ENCODE measurements around the gene CHMP3.
"Not testable (repeated sequence)": the region's sequence is repeated elsewhere in the genome, so short reads cannot be mapped to it uniquely, and the experiment has no call there.

CHMP3 gene

GRCh38 chr2:86507600-86507999, 55.6 kb downstream of the CHMP3 start:
- DNase-seq (ENCODE audit: low read depth in 2 of 2) = no peak

- no peak for DNase-seq (ENCODE audit: low read depth in 2 of 2)
Observed at GRCh38 chr2:86500325-86501083, 62.7 kb downstream of the CHMP3 start.

GRCh38 chr2:86499326-86499725, 63.9 kb downstream of the CHMP3 start:
- no peak for DNase-seq (ENCODE audit: low read depth in 2 of 2)

DNA sequence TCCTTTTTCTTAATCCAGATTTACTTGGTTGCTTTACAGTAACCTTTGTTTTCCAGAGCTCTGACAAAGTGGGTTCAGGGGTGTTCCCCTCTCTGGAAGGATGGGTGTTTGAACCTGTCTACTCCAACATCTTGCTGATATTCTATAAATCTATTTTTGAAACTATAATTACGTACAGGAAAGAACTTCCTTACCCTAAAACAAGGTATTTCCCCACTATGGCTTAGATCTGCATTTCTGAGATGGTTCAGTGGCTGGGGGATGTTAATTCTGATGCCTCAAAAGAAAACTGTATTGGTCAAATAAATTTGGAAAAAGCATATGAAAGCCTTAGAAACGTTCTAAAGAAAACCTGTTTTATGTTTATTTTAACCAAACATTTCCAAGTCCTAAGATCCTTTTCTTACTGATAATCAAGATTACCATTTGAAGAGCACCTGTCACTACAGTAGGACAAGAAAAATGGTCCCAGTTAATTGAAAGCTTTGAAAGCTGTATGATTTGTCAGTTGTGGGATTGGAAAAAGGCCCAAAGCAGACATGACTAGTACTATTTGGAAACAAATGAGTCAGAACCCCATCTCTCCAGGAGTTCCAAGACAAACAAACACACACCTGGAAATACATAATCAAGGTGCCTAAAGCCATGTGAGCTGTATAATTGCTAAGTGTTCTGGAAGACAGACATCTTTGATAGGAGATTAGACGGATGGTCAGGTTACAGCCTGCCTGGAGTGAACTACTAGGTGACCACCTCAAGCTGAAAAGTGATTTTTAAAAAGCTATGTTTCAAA, 64.6 kb downstream of the CHMP3 start:
- no peak for DNase-seq (ENCODE audit: low read depth in 2 of 2)

- DNase-seq (ENCODE audit: low read depth in 2 of 2) = not testable (repeated sequence)
Observed at GRCh38 chr2:86496391-86496790, 66.9 kb downstream of the CHMP3 start.

GRCh38 chr2:86492048-86492453, 71.2 kb downstream of the CHMP3 start:
- no peak for DNase-seq (ENCODE audit: low read depth in 2 of 2)

DNA sequence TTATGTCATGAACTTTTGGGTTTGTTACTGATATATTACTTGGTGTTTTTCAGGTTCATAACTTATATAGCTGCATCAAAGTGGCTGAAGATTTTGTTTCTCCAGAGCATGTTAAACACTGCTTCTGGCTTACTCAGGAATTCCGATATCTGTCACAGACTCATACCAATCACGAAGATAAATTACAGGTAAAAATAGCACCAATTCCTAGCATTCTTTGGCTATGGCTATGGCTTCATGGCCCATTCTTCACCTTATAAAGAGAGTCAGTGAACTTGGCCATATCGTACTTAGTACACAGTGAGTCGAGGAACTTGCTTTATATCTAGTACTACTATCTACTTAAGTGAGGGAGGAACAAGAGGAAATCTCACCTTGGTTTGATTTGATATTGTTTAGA, 72.2 kb downstream of the CHMP3 start:
- DNase-seq (ENCODE audit: low read depth in 2 of 2) = no peak

DNA sequence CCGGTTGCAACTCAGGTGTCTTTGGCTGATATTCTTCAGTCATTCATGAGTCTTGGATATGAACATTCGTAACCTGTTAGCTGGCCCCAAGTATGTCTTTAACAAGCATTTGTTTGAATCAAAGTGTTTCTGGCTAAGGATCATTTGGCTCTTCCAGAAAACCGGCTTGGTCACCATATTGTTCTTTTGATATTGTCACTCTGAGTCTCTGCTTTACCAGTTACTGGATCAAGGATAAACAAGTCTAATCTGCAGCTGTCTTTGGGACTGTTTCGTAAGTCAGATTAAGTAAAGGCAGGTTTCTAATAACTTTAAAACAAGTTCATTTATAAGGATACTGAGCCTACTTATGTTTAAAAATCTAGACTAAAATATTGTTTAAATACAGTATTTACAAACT, 73.0 kb downstream of the CHMP3 start:
- no peak for DNase-seq (ENCODE audit: low read depth in 2 of 2)

DNA sequence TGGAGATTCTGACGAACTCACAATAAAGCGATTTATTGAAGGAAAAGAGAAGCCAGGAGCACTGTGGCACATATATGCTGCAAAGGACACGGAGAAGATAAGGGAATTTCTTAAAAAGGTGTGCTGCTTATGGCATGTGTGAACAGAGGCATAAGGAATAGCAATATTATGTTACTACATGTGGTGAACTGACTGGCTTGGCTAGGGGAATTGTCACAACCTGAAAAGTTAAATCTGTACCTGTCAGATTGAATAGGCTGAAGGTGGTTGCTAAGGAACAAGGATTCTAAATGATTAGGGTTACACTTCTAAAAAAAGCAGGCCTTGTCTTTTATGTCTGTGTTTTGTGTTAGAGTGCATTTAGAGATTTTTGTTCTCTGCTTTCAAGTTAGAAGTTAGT, 73.7 kb downstream of the CHMP3 start:
- no peak for DNase-seq (ENCODE audit: low read depth in 2 of 2)

GRCh38 chr2:86488561-86489250, 74.5 kb downstream of the CHMP3 start:
- no peak for DNase-seq (ENCODE audit: low read depth in 2 of 2)

DNA sequence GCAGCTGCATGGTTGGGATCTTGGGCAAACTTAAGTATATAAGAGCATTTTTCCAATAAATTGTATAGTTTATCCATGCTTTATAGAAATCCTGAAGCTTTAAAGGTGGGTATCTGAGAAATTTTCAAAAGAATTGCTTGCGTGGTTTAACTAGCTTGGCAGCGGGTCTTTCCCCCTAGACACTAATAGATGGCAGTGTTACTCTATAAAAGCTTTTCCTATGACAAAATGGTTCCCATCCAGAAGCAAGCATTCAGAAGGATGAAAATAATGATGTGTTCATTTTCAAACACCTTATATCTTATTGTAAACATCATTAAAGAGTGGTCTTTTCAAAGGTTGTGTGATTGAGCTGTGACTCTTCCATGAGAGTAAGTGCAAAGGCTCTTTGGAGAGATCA, 76.2 kb downstream of the CHMP3 start:
- DNase-seq (ENCODE audit: low read depth in 2 of 2) = no peak

DNA sequence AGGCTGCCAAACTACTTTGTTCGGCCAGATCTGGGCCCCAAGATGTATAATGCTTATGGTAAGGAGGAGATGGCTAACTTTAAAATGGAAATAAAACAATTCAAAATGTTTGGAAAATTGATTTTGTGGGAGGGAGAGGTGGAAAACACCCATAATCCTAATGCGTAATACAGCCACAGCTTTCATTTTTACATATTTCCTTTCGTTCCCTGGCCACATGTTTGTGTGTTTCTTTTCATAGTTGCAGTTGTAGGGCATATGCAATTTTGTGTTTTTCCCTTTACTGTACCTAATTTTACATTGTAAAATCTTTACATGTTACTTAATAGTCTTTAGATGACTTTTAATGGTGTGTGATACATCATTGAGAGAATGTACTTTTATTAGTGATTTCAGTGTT, 77.4 kb downstream of the CHMP3 start:
- DNase-seq (ENCODE audit: low read depth in 2 of 2) = no peak

DNA sequence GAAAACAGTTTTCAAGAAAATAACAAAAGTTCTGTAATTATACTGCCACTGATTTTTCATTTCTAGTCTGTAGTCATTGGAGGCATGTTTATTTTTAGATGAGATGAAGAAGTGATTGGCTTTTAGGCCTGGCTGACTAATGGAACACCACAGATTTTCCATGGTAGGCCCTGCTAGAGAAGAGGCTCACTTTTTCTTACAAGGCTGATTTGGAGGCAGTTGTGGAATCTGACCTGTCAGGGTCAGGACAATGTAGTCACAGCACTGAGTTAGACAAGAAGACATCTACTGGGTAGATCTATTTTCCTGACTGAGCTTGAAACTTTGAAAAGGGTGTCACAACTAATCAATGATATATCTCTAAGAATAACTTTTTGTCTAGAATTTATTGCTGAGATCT, 78.1 kb downstream of the CHMP3 start:
- DNase-seq (ENCODE audit: low read depth in 2 of 2) = no peak

- no peak for DNase-seq (ENCODE audit: low read depth in 2 of 2)
Observed at GRCh38 chr2:86484385-86484784, 78.9 kb downstream of the CHMP3 start.

- no peak for DNase-seq (ENCODE audit: low read depth in 2 of 2)
Observed at GRCh38 chr2:86482034-86482433, 81.2 kb downstream of the CHMP3 start.

- DNase-seq (ENCODE audit: low read depth in 2 of 2) = no peak
Observed at GRCh38 chr2:86480105-86480504, 83.1 kb downstream of the CHMP3 start.

- DNase-seq (ENCODE audit: low read depth in 2 of 2) = no peak
Observed at GRCh38 chr2:86477349-86477748, 85.9 kb downstream of the CHMP3 start.

GRCh38 chr2:86476918-86477317, 86.3 kb downstream of the CHMP3 start:
- DNase-seq (ENCODE audit: low read depth in 2 of 2) = no peak

DNA sequence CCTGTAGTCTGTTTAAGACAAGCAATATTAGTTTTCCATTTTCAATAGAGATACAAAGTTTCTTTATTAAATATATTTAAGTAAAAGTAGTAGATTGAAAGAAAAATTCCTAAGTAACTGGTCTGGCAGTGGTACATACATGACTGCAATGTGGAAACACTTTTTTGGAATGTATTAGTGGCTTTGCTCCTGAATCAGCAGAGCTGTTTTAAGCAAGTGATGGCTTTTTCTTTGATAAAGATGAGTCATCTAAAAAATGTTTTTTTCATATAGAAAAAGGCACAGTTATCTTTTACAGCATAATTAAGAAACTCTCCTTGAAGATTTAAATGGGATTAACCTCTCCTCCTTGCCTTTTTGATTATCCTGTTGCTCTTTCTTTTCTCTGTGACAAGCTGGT, 87.2 kb downstream of the CHMP3 start:
- DNase-seq (ENCODE audit: low read depth in 2 of 2) = no peak

DNA sequence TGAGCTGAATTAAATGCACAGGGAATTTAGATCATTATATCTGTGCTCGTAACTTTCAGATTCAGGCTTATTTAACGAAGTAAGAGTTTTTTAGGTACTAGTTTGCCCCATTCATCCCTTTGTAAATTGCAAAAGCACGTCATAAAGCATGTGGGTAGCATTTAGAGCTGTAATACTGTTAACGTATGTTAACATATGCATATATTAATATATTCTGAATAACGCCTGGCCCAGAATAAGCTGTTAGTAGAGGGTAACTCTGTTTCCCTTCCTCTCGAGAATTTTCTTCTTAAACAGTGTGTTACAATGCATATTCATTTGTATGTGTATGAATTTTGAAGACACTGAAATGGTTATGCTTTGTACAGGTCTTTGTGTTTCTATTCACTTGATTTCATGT, 91.6 kb downstream of the CHMP3 start:
- no peak for DNase-seq (ENCODE audit: low read depth in 2 of 2)

DNA sequence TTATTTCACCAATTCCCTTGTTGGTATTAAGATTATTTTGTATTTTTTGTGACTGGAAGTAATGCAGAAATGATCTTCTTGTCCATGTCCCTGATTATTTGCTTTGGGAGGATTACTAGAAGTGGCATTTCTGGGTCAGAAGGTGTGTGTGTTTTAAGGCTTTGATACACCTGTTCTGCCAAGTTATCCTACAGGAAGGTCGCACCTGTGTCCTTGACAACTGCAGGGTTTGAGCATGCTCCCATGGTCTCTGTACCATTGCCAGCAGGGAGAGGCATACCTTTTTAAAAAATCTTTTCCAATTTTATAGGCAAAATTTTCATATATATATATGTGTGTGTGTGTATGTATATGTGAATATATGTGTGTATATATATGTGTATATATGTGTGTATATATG, 92.4 kb downstream of the CHMP3 start:
- DNase-seq (ENCODE audit: low read depth in 2 of 2) = no peak

GRCh38 chr2:86468162-86469033, 94.8 kb downstream of the CHMP3 start:
- no peak for DNase-seq (ENCODE audit: low read depth in 2 of 2)
